NCI-H2227 treated with DMSO at 0.1 percent for 48 hours (cell line): ENCODE data around the gene ANKRD37.

Experiments
- DNase-seq: peaks from one replicate; lab custom pipeline; 2025; lab: John Stamatoyannopoulos, UW

ANKRD37 gene

GRCh38 chr4:185421366-185422124 is 24.9 kb downstream of the ANKRD37 start:
- no peak for DNase-seq

GRCh38 chr4:185424905-185425646 is 28.4 kb downstream of the ANKRD37 start:
- peak; percentile 35 for DNase-seq

DNA sequence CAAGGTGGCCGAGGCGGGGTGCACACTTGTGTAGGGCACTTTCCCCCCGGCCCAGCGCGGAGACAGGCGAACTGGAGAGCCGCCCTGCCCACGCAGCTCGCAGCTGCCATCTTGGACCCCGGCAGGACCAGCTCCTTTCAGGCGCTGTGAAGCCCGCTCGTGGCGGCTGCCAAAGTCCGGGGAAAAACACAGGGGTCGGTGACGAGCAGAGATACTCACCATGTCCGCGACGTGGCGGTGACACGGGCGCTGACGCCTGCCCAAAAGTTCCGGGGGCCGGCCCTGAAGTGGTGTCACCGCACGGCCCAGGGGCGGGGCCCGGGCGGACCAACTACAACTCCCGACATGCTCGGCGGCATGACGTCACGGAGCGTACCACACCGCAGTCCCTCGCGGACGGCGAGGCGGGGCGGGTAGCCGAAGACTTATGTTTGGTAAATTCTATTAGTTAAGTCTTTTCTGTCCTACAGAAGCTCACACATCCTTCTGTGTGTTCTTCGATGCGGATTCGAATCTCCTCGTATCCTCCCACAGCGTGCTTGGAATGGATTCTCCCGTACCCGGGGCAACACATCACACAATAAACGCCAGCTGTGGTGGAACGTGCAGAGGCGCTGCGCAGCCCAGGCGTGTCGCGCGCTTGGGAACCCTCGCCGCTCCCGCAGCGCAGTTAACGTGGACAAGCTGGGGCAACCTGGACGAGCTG is 29.2 kb downstream of the ANKRD37 start, which contains the start of gene UFSP2:
UFSP2 (minus strand) TSS at position 318 of the 706 bp plus-strand sequence; CDS start at position 222, 96 bp downstream.
- peak; percentile 78 for DNase-seq

GRCh38 chr4:185426960-185427688 is 30.5 kb downstream of the ANKRD37 start:
- DNase-seq: no peak

DNA sequence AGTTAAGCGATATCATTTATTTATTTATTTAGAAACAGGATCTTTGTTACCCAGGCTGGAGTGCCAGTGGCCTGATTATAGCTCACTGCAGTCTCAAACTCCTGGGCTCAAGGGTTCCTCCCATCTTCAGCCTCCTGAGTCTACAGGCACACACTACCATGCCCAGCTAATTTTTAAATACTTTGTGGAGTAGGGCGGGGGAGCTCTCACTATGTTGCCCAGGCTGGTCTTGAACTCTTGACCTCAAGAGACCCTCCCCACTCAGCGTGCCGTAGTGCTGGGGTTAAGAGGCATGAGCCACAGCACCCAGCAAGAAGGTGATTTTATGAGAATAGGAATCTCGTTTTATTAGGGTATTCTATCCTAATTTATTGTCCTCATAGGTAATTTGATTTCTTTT is 33.0 kb downstream of the ANKRD37 start:
- no peak for DNase-seq

GRCh38 chr4:185435466-185435865 is 38.8 kb downstream of the ANKRD37 start:
- no peak for DNase-seq

DNA sequence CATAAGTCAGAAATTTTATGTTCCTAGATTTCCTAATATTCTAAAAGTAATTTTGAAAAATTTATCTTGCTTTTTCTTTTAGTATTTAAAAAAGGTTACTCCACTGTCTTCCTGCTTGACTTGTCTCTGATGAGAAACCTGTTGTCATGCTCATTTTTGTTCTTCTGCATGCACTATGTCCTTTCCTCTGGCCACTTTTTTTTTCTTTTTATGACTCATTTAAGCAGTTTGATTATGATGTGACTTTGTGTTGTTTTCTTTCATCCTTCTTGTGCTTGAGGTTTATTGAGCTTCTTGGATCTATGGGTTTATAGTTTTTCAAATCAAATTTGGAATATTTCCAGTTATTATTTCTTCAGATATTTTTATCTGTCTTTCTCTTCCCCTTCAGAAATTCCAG is 41.2 kb downstream of the ANKRD37 start:
- DNase-seq: no peak

DNA sequence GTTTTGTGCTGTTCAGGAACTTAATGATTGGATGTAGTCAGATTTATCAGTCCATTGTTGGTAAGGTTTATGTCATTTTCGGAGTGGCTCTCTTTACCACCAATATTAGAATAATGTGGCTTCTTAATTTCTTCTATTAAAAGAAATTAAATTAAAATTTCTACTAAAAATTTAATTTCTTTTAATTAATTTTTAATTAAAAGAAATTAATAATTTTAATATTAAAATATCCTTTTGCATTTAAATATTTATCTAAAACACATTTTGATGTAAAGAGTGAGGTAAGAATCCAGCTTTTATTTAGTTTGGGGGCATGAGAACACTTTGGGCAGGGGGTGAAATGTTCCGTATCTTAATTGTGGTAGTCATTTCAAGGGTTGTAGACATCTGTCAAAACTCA is 44.8 kb downstream of the ANKRD37 start:
- DNase-seq: no peak

DNA sequence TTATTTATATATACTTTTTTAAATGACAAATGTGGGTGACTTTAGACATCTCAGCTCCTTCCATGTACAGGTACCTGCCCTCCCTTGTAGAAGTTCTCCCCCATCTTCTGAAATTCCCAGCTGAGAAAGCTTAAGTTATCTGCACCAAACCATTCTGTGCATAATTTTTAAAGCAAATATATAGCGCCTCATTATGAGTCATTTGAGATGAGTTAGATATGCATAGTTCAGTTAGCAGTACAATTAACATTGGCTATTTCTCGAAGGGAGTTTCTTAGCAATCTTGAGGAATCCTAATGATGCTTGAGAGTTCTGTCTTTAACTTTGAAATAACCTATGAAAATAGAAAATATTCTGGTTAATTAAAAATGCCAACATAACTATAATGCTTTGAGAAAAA is 48.6 kb downstream of the ANKRD37 start:
- no peak for DNase-seq
